KG1 (cell line): ENCODE measurements around the gene ART3.
A peak's percentile ranks its signal among the peaks of the same experiment; 100 is the strongest.

Source experiments
- DNase-seq: peaks from one replicate; lab custom pipeline; 2025; lab: John Stamatoyannopoulos, UW

ART3 gene

DNA sequence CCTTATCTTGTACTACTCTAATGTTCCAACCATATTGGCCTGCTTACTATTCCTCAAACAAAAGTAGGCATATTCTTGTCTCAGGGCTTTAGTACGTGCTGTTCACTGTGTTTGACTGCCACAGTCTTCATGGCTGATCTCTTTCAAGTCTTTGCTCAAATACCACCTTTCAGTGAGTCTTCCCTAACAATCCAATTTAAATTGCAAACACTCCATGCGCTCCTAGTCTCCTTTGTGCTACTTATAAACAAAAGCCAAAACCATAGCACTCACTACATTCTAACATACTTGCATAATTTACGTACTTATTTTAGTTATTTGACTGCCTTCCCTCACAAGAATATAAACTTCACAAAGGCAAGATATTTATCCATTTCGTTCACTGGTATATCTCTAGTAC is 1.7 kb upstream of the ART3 start:
- DNase-seq = no peak

DNA sequence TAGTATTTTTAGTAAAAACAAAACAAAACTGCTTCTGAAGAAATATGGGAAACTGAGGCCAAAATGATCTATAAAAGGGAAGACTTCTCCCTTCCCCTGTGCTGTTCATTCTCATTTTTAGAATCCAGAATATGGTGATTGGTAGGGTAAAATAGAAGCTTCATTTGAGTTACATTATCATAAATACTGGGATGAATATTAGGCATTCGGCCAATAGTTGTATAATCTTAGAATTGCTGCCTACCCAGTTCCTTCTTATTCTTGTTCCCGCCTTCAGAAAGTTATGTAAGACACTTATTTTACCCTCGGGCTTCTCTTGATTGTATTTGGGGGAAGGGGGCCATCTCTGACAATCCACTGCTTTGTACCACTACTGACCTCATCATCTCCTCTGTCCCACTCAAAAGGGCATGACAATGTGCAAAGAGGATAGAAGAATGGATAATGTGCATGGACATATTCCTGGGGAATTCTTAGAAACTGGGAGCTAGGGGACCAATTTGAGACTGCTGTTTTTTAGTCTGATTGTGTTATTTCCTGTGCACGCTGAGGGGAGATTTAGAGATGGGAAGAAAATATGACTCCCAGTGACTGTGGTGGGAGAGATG is 588 bp downstream of the ART3 start:
- DNase-seq = no peak

DNA sequence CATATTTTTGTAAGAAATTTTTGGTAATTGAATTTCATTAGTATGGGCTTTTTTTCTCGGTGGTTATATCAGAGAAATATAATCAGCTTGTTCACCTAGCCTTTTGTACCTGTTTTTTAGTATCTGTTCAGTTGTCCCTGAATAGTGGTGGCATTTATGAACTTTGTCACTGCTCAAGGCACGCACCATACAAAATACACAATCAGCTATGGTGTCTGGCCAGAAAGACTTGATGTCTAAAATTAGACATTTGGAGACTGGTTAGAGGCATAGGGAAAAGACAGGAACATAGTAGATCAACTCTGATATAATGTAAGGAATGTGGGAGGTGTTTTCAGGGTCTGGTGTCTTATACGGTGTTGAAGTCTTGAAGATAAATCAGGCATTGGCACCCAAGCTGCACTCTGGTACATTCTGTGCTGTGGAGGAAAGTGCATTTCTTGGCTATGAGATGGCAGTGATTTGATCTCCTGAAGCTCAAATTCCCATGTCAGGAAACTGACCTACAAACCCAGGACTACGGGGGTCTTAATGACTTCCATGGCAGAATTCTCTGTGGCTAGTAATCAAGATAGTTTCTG is 3.6 kb downstream of the ART3 start:
- DNase-seq = no peak

DNA sequence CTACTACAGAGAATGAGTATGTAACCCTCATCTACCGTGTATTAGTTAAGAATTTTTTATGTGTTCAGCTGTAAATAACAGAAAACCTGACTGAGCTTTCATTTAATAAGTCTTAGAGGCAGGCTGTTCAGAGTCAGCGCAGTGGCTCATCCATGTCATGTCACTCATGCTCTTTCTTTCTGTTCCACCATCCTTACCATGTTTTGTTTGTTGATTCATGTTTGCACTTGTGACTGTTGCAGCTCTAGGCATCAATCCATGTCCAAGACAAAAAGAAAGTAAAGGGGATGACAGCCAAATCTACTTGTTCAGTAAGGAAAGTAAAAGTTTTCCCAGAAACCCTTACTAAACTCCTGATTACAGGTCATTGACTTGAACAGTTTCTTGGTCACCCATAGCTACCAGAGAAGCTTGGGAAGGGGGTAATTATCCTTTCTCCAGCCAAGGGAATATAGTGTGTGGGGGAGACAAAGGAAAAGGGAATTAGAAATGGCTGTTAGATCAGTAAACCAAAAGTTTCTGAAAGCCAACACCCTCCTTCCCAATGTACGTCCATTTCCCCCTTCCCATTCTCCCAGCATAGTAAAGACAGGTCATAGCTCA is 9.0 kb downstream of the ART3 start:
- no peak for DNase-seq

DNA sequence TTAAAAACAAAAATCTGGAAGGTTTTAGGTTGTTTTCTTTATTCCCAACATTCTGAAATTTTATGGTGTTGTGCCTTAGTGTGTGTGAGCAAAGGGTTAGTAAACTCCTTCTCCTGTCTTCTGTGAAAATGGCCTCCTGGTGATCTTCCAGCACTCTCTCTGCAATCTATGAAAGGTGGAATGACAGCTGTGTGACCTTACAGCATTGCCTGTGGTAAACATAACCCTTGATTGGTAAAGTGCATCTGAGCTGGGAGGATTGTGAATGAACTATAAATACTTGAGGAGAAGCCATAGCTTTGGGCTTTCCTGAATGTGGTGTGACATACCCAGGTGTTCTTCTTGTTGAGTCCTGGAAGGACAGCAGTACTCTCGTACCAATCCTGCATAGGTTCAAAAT is 10.0 kb downstream of the ART3 start:
- DNase-seq = no peak

DNA sequence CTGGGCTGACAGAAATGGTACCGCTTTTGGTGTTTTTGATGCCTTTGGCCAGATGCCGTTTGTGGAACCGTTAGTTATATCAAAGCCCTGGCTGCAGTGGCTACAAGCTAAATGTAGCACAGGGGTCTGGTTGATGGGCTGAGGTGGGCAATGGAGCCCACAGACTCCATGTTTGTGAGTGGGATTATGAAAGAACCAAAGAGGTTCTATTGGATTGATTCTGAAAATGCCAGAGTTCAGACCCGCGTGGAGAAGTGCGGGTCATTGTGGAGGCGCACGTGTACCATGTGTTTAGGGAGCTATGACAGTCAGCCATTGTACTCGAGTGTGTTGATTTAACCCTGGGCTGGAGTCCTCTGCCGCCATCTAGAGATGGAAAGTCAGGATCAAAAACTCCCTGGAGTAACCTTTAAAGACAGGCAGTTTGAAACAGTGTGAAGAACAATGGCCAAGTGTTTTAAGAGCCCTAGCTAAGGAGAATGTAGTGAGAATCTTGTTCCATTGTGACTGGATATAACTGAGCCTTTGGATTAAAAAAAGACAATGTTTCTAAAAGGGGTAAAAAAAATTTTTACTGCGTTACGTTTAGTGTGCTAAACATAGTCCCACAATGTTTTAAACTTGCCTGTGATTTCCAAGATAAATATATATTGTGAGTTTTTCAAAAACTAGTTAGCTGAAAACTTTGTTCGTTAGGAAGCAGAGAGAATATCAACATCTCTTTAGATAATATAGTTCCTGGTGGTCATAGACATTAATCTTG is 12.7 kb downstream of the ART3 start:
- DNase-seq = no peak

DNA sequence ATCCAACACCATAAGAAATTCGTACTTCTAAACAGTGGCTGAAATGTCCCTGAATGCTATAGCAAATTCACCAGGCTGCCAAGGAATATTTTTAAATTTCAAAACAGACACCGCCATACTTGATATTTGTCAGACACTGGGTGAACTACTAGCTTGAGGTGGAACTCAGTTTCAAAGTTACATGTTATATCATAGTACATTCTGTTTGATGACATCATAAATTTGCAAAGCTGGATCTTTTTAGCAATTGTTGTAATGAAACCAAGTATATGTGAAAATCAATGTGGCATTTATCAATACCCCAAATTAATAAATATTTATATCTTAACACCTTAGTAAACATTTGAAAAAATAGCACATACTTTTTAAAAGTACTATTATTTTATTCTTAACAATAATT is 14.2 kb downstream of the ART3 start:
- DNase-seq = no peak

DNA sequence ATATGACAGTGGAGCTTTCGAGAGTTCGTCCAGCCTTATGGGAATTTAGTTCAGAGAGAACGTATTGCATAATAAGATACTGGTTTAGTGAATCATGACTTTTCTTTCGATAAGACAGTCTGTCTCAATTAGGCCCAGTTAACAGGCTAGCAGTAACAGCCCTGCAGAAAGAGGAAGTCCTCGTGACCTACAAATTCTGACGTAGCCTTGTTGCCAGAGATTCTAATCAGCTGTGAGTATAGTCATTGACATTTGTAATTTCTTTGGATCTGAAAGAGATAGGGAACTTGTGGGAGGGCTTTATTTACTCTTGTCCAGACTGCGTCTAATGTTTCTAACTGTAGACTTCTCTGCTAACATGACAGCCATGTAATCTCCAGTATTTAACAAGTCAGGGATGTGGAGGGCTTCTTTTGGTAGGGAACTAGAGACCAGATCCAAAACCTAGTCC is 15.8 kb downstream of the ART3 start:
- DNase-seq = peak; percentile 18

DNA sequence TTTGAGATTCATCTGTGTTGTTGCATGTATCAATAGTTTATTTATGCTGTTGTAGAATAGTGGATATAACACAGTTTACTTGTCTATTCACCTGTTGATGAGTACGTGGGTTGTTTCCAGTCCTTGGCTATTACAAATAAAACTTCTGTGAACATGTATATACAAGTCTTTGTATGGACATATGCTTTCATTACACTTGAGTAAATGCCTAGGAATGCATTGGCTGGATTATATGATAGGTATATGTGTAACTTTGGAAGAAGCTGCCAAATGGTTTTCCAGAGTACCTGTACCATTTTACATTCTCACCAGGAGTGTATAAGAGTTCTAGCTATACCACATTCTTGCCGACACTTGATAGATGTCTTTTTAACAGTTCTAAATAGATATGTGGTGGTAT is 16.5 kb downstream of the ART3 start:
- DNase-seq = no peak

DNA sequence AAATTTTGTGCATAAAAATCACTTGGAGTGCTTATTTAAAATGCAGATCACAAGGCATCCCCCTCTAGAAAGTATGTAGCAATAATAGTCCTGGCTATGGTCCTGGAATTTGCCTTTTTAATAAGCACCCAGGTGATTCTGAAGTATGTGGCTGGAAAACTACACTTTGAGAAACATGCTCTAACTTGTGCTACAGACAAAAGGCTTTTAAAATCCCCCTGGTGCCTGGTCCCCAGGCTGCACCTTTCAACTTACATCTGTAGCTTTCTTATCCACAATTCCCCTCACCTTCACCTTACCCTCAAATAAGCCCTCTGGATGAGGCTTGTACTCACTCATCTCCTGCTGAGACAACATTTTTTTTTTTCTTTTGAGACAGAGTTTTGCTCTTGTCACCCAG is 21.1 kb downstream of the ART3 start:
- no peak for DNase-seq

DNA sequence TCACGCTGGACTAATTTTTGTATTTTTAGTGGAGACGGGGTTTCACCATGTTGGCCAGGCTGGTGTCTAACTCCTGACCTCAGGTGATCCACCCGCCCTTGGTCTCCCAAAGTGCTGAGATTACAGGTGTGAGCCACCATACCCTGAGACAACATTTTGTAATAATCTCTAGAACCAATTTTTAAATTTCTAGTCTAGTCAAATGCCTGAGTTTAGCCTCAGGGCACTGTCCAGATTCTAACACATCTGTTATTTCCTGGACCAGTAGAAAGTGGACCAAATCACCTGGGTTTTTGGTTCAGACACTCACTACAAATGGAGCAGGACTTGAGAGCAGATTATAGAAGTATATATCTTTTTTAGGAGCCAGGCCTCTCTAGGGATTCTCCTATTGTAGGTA is 21.6 kb downstream of the ART3 start:
- no peak for DNase-seq

DNA sequence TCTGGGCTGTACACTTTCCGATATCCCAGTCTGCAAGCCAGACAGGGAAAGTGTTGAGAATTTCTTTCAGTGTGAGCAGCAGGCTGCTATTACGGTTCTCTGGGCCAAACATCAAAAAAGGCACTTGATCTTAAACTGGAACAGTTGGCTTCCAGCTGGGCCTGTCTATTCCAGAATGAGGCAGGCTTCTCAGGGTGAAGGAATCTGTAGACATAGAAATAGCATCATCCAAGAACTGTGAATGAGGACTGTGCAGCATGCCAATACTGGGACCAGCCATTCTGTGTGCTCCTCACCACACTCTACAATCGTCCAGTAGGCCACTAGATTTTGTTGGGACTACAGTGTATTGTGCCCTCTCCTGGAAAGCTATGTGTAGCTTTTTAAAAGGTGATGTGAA is 31.1 kb downstream of the ART3 start:
- DNase-seq = no peak

DNA sequence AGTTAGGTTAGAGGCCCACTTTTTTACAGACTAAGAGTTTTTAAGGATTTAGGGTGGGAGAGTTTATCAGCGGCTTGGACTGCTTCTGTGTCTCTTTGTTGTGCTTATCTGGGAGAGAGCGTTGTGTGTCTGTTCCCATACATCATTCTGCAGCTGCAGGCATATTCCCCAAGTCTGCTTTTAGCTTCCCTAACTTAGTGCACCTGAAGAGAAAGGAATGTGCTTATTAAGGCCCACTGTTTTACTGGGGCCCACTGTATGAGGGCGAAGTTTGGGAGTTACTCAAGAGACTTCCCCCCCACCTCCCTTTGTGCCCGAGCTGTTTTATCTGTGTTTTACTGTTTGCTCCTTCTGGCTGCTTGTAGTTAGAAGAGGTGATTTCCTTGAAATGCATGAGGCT is 31.9 kb downstream of the ART3 start:
- DNase-seq = no peak

DNA sequence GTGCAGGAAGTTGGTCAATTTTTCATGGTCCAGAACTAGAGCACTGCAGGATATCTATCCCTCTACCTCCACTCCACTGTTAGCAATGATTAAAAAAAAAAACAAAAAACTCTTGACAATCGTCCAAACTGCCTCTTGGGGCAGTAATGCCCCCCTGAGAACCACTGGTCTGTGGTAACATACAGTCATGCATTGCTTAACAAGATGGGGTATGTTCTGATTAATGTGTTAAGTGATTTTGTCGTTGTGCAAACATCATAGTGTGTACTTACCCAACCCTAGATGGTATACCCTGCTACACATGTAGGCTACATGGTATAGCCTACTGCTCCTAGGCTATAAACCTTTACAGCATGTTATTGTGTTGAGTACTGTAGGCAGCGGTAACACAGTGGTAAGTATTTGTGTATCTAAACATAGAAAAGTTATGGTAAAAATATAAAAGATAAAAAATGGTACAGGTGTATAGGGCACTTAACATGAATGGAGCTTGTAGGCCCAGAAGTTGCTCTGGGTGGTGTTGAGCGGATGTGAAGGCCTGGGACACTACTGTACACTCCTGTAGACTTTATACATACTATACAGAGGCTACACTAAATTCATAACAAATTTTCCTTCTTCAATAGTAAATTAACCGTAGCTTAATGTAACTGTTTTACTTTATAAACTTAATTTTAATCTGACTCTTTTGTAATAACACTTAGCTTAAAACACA is 34.1 kb downstream of the ART3 start:
- no peak for DNase-seq

DNA sequence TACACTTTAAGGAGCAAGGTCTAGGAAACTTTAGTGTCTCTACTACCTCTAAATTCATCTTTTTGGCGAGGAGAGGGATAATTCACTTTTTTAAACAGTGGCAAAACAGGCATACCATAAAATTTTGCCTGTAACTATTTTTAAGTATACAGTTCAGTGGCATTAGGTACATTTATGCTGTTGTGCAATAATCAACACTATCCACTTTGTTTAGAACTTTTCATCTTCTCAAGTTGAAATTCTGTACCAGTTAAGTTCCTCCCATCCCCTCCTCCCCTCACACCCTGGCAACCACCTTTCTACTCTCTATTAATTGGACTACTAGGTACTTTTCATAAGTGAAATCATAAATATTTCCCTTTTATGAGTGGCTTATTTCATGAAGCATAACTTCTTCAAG is 42.3 kb downstream of the ART3 start:
- DNase-seq = no peak

DNA sequence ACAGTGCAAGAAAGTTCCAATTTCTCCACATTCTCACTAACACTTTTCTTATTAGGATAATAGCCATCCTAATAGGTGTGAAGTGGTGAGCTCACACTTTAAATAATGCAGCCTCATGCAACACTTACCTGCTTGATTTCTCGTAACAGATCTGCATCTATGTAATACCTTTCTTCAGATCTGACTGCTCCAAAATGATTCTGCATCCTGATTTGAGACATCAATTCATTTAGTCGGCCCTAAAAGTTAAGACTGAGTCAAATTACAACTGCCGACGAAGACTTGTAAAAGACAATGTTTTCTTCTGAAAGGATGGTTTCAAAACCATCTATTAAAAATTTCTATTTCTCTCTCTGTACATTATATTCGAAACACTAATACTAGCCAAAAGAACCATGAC is 43.0 kb downstream of the ART3 start:
- no peak for DNase-seq

DNA sequence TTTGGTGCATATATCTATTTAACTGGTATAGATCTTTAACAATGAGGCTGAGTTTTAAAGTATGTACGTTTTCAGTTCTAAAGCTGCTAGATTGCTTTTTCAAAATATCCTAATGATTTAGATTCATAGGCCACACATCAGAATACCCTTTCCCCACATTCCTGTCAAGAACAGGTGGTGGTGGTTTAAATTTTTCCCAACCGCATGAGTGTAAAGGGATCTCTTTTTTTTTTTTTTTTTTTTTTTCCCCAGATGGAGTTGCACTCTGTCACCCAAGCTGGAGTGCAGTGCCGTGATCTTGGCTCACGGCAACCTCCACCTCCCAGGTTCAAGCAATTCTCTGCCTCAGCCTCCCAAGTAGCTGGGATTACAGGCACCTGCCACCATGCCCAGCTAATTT is 45.7 kb downstream of the ART3 start:
- DNase-seq = no peak

DNA sequence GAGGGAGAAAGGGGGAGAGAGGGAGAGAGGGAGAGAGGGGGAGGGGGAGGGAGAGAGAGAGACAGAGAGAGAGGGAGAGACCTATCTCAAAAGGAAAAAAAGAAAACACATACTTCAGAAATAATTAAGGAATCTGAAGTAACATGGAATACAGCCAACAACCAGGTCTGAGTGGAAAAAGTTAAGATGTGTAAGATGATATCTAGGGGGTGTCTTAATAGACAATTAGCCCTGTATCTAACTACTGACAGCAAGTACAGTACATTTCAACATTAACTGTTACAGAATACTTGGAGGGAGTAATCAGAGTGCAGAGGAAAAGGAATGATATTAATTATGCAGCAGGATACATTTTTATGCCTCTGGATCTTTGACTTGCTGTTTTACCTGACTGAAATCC is 51.3 kb downstream of the ART3 start:
- DNase-seq = no peak

DNA sequence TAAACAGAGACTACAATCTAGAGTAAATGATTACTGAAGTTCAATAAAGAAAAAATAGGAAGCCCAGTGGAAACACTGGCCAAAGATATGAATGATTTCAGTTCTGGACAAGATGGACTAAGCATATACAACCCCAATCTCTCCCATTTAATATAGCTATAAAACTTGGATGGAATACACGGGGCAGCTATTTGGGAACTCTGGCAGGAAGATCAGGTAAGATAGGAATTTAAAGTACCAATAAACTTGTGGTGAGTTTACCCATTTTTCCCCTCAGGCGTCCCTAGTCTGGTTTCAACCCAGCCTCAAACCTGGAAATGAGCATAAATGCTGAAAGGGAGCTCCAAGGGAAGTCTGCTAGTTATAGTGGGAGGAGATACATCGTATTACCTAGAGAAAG is 53.2 kb downstream of the ART3 start:
- no peak for DNase-seq

DNA sequence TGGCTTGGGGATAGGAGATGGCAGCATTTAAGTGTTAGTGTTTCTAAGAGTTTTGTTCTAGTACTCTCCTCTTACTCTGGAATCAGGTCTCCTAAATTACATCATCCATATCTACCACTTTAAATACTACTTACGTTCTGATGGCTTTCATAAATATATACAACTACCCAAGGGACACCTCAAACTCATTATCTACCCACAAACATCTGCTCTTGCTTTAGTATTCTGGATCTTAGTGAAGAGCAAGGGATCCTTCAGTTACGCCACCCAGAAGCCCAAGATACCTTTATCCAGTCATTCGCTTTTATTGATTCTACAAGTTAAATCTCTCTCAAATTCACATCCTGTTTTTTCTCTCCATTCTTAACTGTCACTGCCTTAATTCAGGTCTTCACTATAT is 66.7 kb downstream of the ART3 start:
- DNase-seq = no peak

DNA sequence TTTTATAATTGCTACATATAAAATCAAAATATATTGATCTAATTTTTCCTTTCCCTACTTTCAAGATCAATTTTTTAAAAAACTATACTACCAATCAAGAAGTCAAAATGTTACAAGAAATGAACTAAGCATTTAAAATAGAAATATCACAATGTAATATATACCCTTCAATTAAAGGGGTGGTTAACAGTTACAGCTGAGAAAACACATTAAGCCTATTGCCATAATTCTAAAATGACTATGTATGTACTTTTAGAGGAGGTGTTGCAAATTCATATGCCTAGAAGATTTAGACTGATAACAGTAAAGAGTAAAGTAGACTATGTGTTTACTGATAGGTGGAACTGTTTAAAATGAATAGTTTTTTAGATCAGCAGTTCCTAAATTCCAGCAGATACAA is 70.0 kb downstream of the ART3 start:
- no peak for DNase-seq

DNA sequence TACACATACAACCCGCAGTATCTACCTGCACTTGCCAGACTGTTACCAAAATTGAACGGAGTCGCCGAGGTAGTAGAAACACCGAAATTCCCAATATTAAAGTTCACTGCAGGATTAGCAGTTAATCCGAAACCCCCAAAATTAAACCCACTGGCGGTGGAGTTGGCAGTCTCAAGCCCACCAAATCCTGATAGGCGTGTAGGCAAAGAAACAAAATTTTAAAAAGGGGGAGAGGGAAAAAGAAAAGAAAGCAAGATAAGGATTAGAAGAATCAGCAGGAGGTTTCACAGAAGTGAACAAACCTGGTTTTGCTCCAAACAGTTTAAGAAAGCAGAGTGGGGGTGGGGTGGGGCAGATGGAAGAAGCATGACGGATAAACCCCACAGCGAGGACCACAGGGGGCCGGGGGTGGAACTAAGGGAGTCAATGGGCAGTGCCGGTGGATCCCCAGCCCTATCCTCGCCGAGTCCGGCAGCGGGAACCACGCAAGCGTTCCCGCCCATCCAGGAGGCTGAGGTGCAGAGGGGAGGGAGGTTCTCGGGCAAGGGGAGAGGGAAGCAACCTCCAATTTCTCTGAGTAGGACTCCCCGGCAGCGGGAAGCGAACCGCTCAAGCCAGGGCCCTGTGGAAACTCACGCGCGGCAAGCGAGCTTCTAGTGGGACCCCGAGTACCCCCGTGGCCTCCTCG is 73.1 kb downstream of the ART3 start:
- peak; percentile 21 for DNase-seq
